SK-N-SH treated with all-trans-retinoic acid at 6 μM for 48 hours (cell line): Measurements from ENCODE around the gene MAML3.

Experiments used
- ATAC-seq: fragments of 200-7000 bp; cut with Tn5 transposase; 3 replicates; pipeline ENCODE4 v1.9.1; 2020; ENCODE audit warnings: mild to moderate bottlenecking, moderate library complexity
- ARNTL ChIP-seq: fragments of 450-650 bp; formaldehyde crosslinking; IDR thresholded peaks from 2 replicates; pipeline ENCODE4 v1.5.0; 2020; ENCODE audit warnings: low read depth, mild to moderate bottlenecking, moderate library complexity, borderline replicate concordance
- BACH2 ChIP-seq: fragments of 250-450 bp; sonication (Bioruptor Pico); IDR thresholded peaks from 2 replicates; pipeline ENCODE4 v1.9.0; 2021; ENCODE audit warnings: mild to moderate bottlenecking, borderline replicate concordance
- CSDC2 ChIP-seq: fragments of 250-450 bp; sonication (Bioruptor Pico); IDR thresholded peaks from 2 replicates; pipeline ENCODE4 v1.5.0; 2020; ENCODE audit warnings: mild to moderate bottlenecking, moderate library complexity
- GLIS3 ChIP-seq: fragments of 250-450 bp; sonication (Bioruptor Pico); IDR thresholded peaks from 2 replicates; pipeline ENCODE4 v1.5.0; 2020; ENCODE audit warnings: mild to moderate bottlenecking, moderate library complexity
- ISL1 ChIP-seq: fragments of 250-450 bp; sonication (Bioruptor Pico); IDR thresholded peaks from 2 replicates; pipeline ENCODE4 v2.1.2; 2022; ENCODE audit warnings: mild to moderate bottlenecking, moderate library complexity
- OSR1 ChIP-seq: fragments of 250-450 bp; sonication (Bioruptor Pico); IDR thresholded peaks from 2 replicates; pipeline ENCODE4 v1.8.0; 2022; ENCODE audit warnings: moderate library complexity, mild to moderate bottlenecking, inconsistent platforms
- RARB ChIP-seq: fragments of 250-450 bp; sonication (Bioruptor Pico); IDR thresholded peaks from 2 replicates; pipeline ENCODE4 v1.8.0; 2021; ENCODE audit warnings: mild to moderate bottlenecking, moderate library complexity
- TCF4 ChIP-seq: fragments of 250-450 bp; sonication (Bioruptor Pico); IDR thresholded peaks from 2 replicates; pipeline ENCODE4 v1.8.0; 2021; ENCODE audit warnings: mild to moderate bottlenecking, moderate library complexity, borderline replicate concordance
- TOX ChIP-seq: fragments of 250-450 bp; sonication (Bioruptor Pico); IDR thresholded peaks from 2 replicates; pipeline ENCODE4 v1.8.0; 2021; ENCODE audit warnings: mild to moderate bottlenecking, moderate library complexity, borderline replicate concordance
- ZC3H10 ChIP-seq: fragments of 250-450 bp; sonication (Bioruptor Pico); IDR thresholded peaks from 2 replicates; pipeline ENCODE4 v1.5.1; 2021; ENCODE audit warnings: mild to moderate bottlenecking, moderate library complexity
- ZFP3 ChIP-seq: fragments of 250-450 bp; sonication (Bioruptor Pico); IDR thresholded peaks from 2 replicates; pipeline ENCODE4 v1.5.0; 2020; ENCODE audit warnings: mild to moderate bottlenecking, moderate library complexity
- ZFP30 ChIP-seq: fragments of 450-650 bp; formaldehyde crosslinking; IDR thresholded peaks from 2 replicates; pipeline ENCODE4 v1.5.0; 2022; ENCODE audit warnings: mild to moderate bottlenecking, moderate library complexity
- ZNF565 ChIP-seq: fragments of 450-650 bp; formaldehyde crosslinking; conservative IDR thresholded peaks from 2 replicates; pipeline ENCODE4 v1.5.0; 2020; ENCODE audit warnings: low read depth, mild to moderate bottlenecking, moderate library complexity
- ZNF70 ChIP-seq: fragments of 450-650 bp; formaldehyde crosslinking; IDR thresholded peaks from 2 replicates; pipeline ENCODE4 v1.5.0; 2020; ENCODE audit warnings: mild to moderate bottlenecking, moderate library complexity
- TF ChIP-seq, protein P1 (sequence below): fragments of 250-450 bp; sonication (Bioruptor Pico); IDR thresholded peaks from 2 replicates; pipeline ENCODE4 v1.8.0; 2020; ENCODE audit warnings: mild to moderate bottlenecking, moderate library complexity, borderline replicate concordance
- TF ChIP-seq, protein P2 (sequence below): fragments of 250-450 bp; sonication (Bioruptor Pico); IDR thresholded peaks from 2 replicates; pipeline ENCODE4 v1.5.0; 2020; ENCODE audit warnings: mild to moderate bottlenecking, moderate library complexity
- TF ChIP-seq, protein P3 (sequence below): fragments of 250-450 bp; sonication (Bioruptor Pico); IDR thresholded peaks from 2 replicates; pipeline ENCODE4 v1.5.1; 2021; ENCODE audit warnings: mild to moderate bottlenecking, moderate library complexity
- TF ChIP-seq, protein P4 (sequence below): fragments of 250-450 bp; sonication (Bioruptor Pico); IDR thresholded peaks from 2 replicates; pipeline ENCODE4 v1.8.0; 2021; ENCODE audit warnings: low read depth, mild to moderate bottlenecking, moderate library complexity, borderline replicate concordance

MAML3 gene

DNA sequence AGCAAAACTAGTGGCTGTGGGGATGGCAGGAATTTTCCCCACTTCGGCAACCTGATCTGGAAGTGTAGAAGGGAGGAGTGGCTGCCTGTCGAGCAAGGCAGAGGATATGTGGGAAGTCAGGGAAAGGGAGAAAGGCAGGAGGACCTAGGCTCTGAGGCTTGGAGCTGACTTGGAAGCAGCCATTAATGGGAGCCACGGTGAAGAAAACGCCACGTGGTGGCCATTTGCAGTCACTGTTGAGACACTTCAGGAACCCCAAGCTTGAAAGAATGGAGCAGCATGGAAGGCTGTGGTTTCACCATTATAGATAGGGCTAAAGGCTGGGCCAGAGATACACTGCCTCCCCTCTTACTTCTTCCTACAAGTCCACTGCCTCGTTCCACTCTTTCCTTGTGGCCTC lies 41.8 kb upstream of the MAML3 start:
- no peak for ATAC-seq
- TF ChIP-seq, protein P1, sequence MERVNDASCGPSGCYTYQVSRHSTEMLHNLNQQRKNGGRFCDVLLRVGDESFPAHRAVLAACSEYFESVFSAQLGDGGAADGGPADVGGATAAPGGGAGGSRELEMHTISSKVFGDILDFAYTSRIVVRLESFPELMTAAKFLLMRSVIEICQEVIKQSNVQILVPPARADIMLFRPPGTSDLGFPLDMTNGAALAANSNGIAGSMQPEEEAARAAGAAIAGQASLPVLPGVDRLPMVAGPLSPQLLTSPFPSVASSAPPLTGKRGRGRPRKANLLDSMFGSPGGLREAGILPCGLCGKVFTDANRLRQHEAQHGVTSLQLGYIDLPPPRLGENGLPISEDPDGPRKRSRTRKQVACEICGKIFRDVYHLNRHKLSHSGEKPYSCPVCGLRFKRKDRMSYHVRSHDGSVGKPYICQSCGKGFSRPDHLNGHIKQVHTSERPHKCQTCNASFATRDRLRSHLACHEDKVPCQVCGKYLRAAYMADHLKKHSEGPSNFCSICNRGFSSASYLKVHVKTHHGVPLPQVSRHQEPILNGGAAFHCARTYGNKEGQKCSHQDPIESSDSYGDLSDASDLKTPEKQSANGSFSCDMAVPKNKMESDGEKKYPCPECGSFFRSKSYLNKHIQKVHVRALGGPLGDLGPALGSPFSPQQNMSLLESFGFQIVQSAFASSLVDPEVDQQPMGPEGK (CRISPR knock-in tag): no peak
- TF ChIP-seq BACH2 (no peak), TCF4 (CRISPR knock-in tag) (no peak), ARNTL (CRISPR knock-in tag) (no peak), RARB (CRISPR knock-in tag) (no peak), GLIS3 (CRISPR knock-in tag) (no peak)
- TF ChIP-seq, protein P2, sequence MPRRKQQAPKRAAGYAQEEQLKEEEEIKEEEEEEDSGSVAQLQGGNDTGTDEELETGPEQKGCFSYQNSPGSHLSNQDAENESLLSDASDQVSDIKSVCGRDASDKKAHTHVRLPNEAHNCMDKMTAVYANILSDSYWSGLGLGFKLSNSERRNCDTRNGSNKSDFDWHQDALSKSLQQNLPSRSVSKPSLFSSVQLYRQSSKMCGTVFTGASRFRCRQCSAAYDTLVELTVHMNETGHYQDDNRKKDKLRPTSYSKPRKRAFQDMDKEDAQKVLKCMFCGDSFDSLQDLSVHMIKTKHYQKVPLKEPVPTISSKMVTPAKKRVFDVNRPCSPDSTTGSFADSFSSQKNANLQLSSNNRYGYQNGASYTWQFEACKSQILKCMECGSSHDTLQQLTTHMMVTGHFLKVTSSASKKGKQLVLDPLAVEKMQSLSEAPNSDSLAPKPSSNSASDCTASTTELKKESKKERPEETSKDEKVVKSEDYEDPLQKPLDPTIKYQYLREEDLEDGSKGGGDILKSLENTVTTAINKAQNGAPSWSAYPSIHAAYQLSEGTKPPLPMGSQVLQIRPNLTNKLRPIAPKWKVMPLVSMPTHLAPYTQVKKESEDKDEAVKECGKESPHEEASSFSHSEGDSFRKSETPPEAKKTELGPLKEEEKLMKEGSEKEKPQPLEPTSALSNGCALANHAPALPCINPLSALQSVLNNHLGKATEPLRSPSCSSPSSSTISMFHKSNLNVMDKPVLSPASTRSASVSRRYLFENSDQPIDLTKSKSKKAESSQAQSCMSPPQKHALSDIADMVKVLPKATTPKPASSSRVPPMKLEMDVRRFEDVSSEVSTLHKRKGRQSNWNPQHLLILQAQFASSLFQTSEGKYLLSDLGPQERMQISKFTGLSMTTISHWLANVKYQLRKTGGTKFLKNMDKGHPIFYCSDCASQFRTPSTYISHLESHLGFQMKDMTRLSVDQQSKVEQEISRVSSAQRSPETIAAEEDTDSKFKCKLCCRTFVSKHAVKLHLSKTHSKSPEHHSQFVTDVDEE (CRISPR knock-in tag): no peak
- TF ChIP-seq, protein P3, sequence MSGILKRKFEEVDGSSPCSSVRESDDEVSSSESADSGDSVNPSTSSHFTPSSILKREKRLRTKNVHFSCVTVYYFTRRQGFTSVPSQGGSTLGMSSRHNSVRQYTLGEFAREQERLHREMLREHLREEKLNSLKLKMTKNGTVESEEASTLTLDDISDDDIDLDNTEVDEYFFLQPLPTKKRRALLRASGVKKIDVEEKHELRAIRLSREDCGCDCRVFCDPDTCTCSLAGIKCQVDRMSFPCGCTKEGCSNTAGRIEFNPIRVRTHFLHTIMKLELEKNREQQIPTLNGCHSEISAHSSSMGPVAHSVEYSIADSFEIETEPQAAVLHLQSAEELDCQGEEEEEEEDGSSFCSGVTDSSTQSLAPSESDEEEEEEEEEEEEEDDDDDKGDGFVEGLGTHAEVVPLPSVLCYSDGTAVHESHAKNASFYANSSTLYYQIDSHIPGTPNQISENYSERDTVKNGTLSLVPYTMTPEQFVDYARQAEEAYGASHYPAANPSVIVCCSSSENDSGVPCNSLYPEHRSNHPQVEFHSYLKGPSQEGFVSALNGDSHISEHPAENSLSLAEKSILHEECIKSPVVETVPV (CRISPR knock-in tag): no peak

DNA sequence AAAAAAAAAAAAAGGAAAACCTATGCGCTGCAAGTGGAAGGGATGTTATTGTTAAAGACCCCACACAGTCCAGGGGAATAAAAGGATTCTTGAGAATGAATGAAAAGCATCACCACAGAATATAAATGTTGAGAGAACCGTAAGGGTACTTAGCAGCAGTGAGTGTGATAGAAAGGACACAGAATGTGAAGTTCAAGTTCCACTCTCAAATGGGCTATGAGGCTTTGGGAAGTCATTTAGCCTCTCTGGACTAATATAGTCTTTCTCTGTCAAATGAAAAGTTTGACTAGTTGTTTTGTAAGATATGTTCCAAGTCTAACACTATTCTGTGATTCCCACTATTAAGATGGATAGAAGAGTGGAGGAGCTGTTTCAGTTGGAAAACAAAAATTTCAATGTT lies 35.8 kb upstream of the MAML3 start:
- ATAC-seq: no peak
- no peak for TF ChIP-seq ISL1 (CRISPR knock-in tag)
- TF ChIP-seq ZNF565 (CRISPR knock-in tag): no peak

DNA sequence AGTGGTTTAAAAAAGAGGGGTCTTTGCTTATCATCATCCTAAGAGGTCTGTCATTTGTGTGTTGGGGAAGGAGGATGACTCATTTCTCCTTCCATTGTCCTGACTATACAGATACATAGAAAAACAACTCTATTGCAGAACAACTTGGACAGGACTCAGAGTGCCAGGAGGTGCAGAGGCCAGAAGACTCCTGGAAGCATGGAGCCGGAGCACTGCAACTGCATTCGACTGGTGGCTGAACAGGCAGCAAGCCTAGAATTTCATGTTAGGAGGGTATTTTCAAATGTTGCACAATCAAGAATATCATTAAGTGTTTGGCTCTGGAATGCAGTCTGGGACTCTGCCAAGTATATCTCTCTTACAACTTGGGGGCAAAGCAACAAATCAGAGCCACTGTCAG lies 35.0 kb upstream of the MAML3 start:
- TF ChIP-seq, protein P4, sequence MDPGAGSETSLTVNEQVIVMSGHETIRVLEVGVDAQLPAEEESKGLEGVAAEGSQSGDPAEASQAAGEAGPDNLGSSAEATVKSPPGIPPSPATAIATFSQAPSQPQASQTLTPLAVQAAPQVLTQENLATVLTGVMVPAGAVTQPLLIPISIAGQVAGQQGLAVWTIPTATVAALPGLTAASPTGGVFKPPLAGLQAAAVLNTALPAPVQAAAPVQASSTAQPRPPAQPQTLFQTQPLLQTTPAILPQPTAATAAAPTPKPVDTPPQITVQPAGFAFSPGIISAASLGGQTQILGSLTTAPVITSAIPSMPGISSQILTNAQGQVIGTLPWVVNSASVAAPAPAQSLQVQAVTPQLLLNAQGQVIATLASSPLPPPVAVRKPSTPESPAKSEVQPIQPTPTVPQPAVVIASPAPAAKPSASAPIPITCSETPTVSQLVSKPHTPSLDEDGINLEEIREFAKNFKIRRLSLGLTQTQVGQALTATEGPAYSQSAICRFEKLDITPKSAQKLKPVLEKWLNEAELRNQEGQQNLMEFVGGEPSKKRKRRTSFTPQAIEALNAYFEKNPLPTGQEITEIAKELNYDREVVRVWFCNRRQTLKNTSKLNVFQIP (CRISPR knock-in tag): no peak
- TF ChIP-seq ZFP3 (CRISPR knock-in tag) (no peak), ZNF70 (0 out of 2 replicates have a peak, but pooled peaks have one; percentile 53), OSR1 (CRISPR knock-in tag) (no peak), ZC3H10 (no peak), ZNF565 (CRISPR knock-in tag) (no peak), TCF4 (CRISPR knock-in tag) (no peak), ISL1 (CRISPR knock-in tag) (peak; percentile 78), ARNTL (CRISPR knock-in tag) (no peak), RARB (CRISPR knock-in tag) (no peak), ZFP30 (CRISPR knock-in tag) (no peak), TOX (no peak), CSDC2 (CRISPR knock-in tag) (no peak)
- TF ChIP-seq, protein P2 (CRISPR knock-in tag): no peak; the same call in 1 of the 2 replicates
- TF ChIP-seq, all 23 proteins: peak for 2
- peak; percentile 25; the same call in 2 of the 3 replicates for ATAC-seq
